ENCODE measurements around the gene AUTS2. TPM values are rescaled to one million over a fixed set of nuclear protein-coding genes. Genes with fewer than 3 reads are reported as not detected.

Gene AUTS2
- total and polyA plus RNA-seq, 10 of the 15 experiments (the other 5 are each of a cell fraction or from before 2014, with no cell fraction given), result 6.4 to 55.6 (median 21.6) TPM

GRCh38 chr7:69722843-69723242, 124.6 kb downstream of the AUTS2 start (continued):
- TF ChIP-seq NKRF (conservative IDR thresholded peaks at IDR 0.05) (no peak), EP300 (IDR thresholded peaks at IDR 0.05; ENCODE audit: borderline replicate concordance in 1 of 2, control insufficient read depth in 1 of 2, low read depth in 2 of 2, low read length in 2 of 2) (no peak), CBX5 (IDR thresholded peaks at IDR 0.05; ENCODE audit: low read depth) (no peak)

DNA sequence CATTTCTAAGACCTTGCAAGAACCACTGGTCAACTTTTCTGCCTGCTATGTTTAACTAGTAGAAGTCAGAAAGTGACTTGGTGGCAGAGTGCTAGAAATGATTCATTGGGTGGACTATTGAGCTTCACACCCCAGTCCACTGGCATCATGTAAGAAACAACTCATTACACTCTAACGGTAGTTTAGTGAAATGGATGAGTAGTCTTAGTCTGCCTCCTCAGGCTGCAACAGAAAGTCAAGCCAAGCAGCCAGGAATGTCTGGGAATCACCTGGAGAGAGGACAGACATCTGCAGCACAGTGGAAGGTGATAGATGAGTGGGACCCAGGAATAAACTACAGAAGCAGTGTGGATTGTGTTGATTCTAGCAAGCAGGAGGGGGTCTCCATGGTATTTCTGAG, 125.4 kb downstream of the AUTS2 start:
- no peak overlapping the region for H3K27ac ChIP-seq (ENCODE audit: control insufficient read depth, insufficient read depth)
- FAIRE-seq, result no peak
- H3K27me3 ChIP-seq (replicated peaks in 1 of 2; ENCODE audit: control insufficient read depth in 2 of 2, insufficient read depth in 2 of 2, low read length in 1 of 2), result no peaks in the 10 kb centered on the region
- H3K9ac ChIP-seq (ENCODE audit: control insufficient read depth, insufficient read depth, low read length), result no peak overlapping the region
- POLR2A ChIA-PET, result no interaction called here
- no peak overlapping the region for H2AFZ ChIP-seq (ENCODE audit: control insufficient read depth, low read depth, low read length)
- CTCF ChIA-PET, result interaction anchor here (0.5 to 1.3 kb wide), 3 partner anchors 15 to 240 kb away, joined by 4 to 5 read pairs (median 4); no protein-coding TSS in a partner anchor
- BruUV-seq (replicated peaks), result no TSS peak
- no peaks in the 10 kb centered on the region for H4K20me1 ChIP-seq (ENCODE audit: control insufficient read depth, insufficient read depth)
- H3K4me3 ChIP-seq, result no peak overlapping the region
- H3K9me3 ChIP-seq (replicated peaks; ENCODE audit: control insufficient read depth, insufficient read depth, low read length), result no peaks in the 10 kb centered on the region
- H3K36me3 ChIP-seq (ENCODE audit: control insufficient read depth in 2 of 2, insufficient read depth in 2 of 2, low read length in 1 of 2), result no peaks in the 10 kb centered on the region; a peak in 1 of 4 replicates
- in situ Hi-C loops (cut with MboI) (no loop called here), intact Hi-C loops (cut with micrococcal nuclease; ENCODE audit: unreplicated experiment) (no loop called here)
- no peak overlapping the region for H3K4me2 ChIP-seq (ENCODE audit: control insufficient read depth, insufficient read depth)
- no peak for DNase-seq (ENCODE audit: low read depth, low spot score)
- 53% methylated on average over 1 of the region's 1 CpG for WGBS (ENCODE audit: insufficient coverage, insufficient replicate concordance, low lambda C conversion rate, missing lambda C conversion rate)
- H3K79me2 ChIP-seq (ENCODE audit: control insufficient read depth, insufficient read depth, low read length), result no peaks in the 10 kb centered on the region
- SMC1A ChIA-PET (ENCODE audit: uncharacterized antibody, unreplicated experiment), result interaction anchor here (0.5 to 4.3 kb wide), 13 partner anchors 9 to 314 kb away, joined by 3 to 17 read pairs (median 4); no protein-coding TSS in a partner anchor
- ATAC-seq, result peak; percentile 67
- H3K4me1 ChIP-seq (ENCODE audit: control insufficient read depth, insufficient read depth, low read length), result no peaks in the 10 kb centered on the region
- RAD21 ChIA-PET (ENCODE audit: unreplicated experiment), result interaction anchor here (0.8 to 1.5 kb wide), 6 partner anchors 12 to 147 kb away, joined by 3 to 4 read pairs (median 3); no protein-coding TSS in a partner anchor
- TF ChIP-seq, protein P1, sequence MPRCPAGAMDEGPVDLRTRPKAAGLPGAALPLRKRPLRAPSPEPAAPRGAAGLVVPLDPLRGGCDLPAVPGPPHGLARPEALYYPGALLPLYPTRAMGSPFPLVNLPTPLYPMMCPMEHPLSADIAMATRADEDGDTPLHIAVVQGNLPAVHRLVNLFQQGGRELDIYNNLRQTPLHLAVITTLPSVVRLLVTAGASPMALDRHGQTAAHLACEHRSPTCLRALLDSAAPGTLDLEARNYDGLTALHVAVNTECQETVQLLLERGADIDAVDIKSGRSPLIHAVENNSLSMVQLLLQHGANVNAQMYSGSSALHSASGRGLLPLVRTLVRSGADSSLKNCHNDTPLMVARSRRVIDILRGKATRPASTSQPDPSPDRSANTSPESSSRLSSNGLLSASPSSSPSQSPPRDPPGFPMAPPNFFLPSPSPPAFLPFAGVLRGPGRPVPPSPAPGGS (IDR thresholded peaks at IDR 0.05; ENCODE audit: borderline replicate concordance, insufficient read depth, low read depth, low read length, poor library complexity, severe bottlenecking), result no peak
- TF ChIP-seq, protein P2, sequence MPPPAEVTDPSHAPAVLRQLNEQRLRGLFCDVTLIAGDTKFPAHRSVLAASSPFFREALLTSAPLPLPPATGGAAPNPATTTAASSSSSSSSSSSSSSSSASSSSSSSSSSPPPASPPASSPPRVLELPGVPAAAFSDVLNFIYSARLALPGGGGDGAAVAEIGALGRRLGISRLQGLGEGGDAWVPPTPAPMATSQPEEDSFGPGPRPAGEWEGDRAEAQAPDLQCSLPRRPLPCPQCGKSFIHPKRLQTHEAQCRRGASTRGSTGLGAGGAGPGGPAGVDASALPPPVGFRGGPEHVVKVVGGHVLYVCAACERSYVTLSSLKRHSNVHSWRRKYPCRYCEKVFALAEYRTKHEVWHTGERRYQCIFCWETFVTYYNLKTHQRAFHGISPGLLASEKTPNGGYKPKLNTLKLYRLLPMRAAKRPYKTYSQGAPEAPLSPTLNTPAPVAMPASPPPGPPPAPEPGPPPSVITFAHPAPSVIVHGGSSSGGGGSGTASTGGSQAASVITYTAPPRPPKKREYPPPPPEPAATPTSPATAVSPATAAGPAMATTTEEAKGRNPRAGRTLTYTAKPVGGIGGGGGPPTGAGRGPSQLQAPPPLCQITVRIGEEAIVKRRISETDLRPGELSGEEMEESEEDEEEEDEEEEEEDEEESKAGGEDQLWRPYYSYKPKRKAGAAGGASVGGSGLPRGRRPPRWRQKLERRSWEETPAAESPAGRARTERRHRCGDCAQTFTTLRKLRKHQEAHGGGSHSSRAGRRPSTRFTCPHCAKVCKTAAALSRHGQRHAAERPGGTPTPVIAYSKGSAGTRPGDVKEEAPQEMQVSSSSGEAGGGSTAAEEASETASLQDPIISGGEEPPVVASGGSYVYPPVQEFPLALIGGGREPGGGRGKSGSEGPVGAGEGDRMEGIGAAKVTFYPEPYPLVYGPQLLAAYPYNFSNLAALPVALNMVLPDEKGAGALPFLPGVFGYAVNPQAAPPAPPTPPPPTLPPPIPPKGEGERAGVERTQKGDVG (CRISPR knock-in tag; IDR thresholded peaks at IDR 0.05), result no peak
- TF ChIP-seq, protein P3, sequence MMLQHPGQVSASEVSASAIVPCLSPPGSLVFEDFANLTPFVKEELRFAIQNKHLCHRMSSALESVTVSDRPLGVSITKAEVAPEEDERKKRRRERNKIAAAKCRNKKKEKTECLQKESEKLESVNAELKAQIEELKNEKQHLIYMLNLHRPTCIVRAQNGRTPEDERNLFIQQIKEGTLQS (IDR thresholded peaks at IDR 0.05; ENCODE audit: borderline replicate concordance, extremely low read depth, low read depth, low read length), result no peak
- TF ChIP-seq KDM1A (IDR thresholded peaks at IDR 0.05; ENCODE audit: borderline replicate concordance) (no peak), MYB (IDR thresholded peaks at IDR 0.05; ENCODE audit: borderline replicate concordance, low read depth, low read length) (no peak), MEF2A (IDR thresholded peaks at IDR 0.05; ENCODE audit: insufficient read depth, low read depth, low read length) (no peak), SIN3A (IDR thresholded peaks at IDR 0.05; ENCODE audit: low read depth, low read length) (no peak)

All from GM12878 (cell line).